Ovary (tissue), 9 donors: Measurements from ENCODE around the gene RORB. TPM values are rescaled to one million over a fixed set of nuclear protein-coding genes. Genes with fewer than 3 reads are reported as not detected.
"Not testable (repeated sequence)": the region's sequence is repeated elsewhere in the genome, so short reads cannot be mapped to it uniquely, and the experiment has no call there.

Experiments used
- DNase-seq, 5 donors: peaks; one replicate each; pipeline ENCODE4 v3.0.0-alpha.2; 2019 to 2020
- H3K27ac ChIP-seq, 2 donors: fragments of 200-600 bp; one replicate each; pipeline versions ENCODE4 v1.5.1 to v1.8.0; 2019 to 2022
- H3K27me3 ChIP-seq: fragments of 200-600 bp; one replicate; pipeline ENCODE4 v1.8.0; 2022
- H3K36me3 ChIP-seq: fragments of 200-600 bp; sonication (generic); one replicate; pipeline ENCODE4 v1.5.1; 2019
- H3K4me1 ChIP-seq: one replicate; pipeline ENCODE4 v1.8.1; 2013; ENCODE audit warnings: mild to moderate bottlenecking, moderate library complexity; ENCODE audit not compliant: insufficient read depth
- H3K4me3 ChIP-seq: fragments of 200-600 bp; sonication (generic); one replicate; pipeline ENCODE4 v1.5.1; 2017
- H3K9me3 ChIP-seq, 2 donors: fragments of 200-600 bp in 1 of 2; sonication (generic) in 1 of 2; one replicate each; pipeline versions ENCODE4 v1.5.1 to v1.8.1; 2013 to 2019; ENCODE audit warnings: mild to moderate bottlenecking in 1 of 2, moderate library complexity in 1 of 2
- CTCF ChIP-seq, 3 donors: fragments of 450-650 bp in 2 of 3; fragments of 200-600 bp in 1 of 3; IDR thresholded peaks; one replicate each; pipeline versions ENCODE4 v1.5.1 to v1.8.0; 2016 to 2022; ENCODE audit warnings: antibody characterized with exemption in 3 of 3, mild to moderate bottlenecking in 1 of 3
- EP300 ChIP-seq: sonication (generic); formaldehyde crosslinking; IDR thresholded peaks from one replicate; pipeline ENCODE4 v1.6.1; 2017; ENCODE audit warnings: antibody characterized with exemption
- POLR2A ChIP-seq: fragments of 450-650 bp; IDR thresholded peaks from one replicate; pipeline ENCODE4 v1.6.1; 2017; ENCODE audit warnings: antibody characterized with exemption, mild to moderate bottlenecking, moderate library complexity
- WGBS, 3 donors: extraction: QIAGEN DNeasy Blood & Tissue Kit in 1 of 3; methylation state at CpG; one replicate each; pipeline versions ENCODE4 v1.1.5 to v1.1.7; 2013 to 2017; 5-methylcytosine and 5-hydroxymethylcytosine counted together
- intact Hi-C, 4 donors: fragments of 100-400 bp; cut with DNase I; formaldehyde crosslinking; loops; one replicate each; pipeline versions ENCODE4 v1.11.0 to v1.15.1; 2022 to 2023
- polyA plus RNA-seq, 2 donors: library from polyadenylated mRNA; stranded (reverse); fragments of 200-250 nt in 1 of 2; fragments of 350-450 nt in 1 of 2; fragmentation: Illumina TruSeq in 1 of 2; extraction: RNeasy Lipid Tissue Mini Kit (QIAGEN cat#74804) in 1 of 2; gene quantifications; one replicate each; pipeline ENCODE4 v1.2.3, GENCODE V29; 2013 to 2014
- total RNA-seq, 7 donors: library from RNA; depleted of rRNA in 2 of 7; stranded (reverse); fragments of >200 nt in 2 of 7; fragmentation: NEBNext Ultra II Directional in 3 of 7; extraction: Animal tissue kit (Norgen Biotek cat#: 25700) in 3 of 7; gene quantifications; one replicate each; pipeline versions ENCODE4 v1.1.0 to v1.2.4, GENCODE V29; 2016 to 2023
- donor health status: DM: no; HTN: no; CAD: no; lungs with moderate emphysema.
- donor health status: DM: no; HTN: no; CAD: no.
- donor health status: Bipolar disorder and iron deficiency.
- donor health status: DM: yes; HTN: yes; CAD: no.
- donor health status: DM: no; HTN: no; CAD: no.
- donor health status: DM: yes; HTN: yes; CAD: no.

Gene RORB
- total and polyA plus RNA-seq, 9 donors = 0.08 to 1.0 (median 0.53) TPM

GRCh38 chr9:74524289-74524688, 27.2 kb downstream of the RORB start:
- Histone ChIP-seq H3K36me3 (no peaks in the 10 kb centered on the region), H3K27ac (no peak overlapping the region), H3K4me1 (no peaks in the 10 kb centered on the region), H3K9me3 (no peaks in the 10 kb centered on the region), H3K4me3 (no peak overlapping the region), H3K27me3 (no peaks in the 10 kb centered on the region)
- 44 to 52% (median 47%) methylated on average over 1 of the region's 1 CpG for WGBS, 3 donors
- DNase-seq = no peak
- intact Hi-C loops = no loop called here
- TF ChIP-seq CTCF (IDR thresholded peaks at IDR 0.05) = no peak
- no peak for TF ChIP-seq POLR2A
- no peak for TF ChIP-seq EP300

- DNase-seq = no peak
- TF ChIP-seq EP300 = no peak
- WGBS, 3 donors = 61 to 69% (median 67%) methylated on average over 2 of the region's 2 CpGs
- H3K36me3 ChIP-seq = no peaks in the 10 kb centered on the region
- no peaks in the 10 kb centered on the region for H3K4me1 ChIP-seq
- no peaks in the 10 kb centered on the region for H3K27me3 ChIP-seq
- intact Hi-C loops = no loop called here
- H3K4me3 ChIP-seq = no peak overlapping the region
- H3K9me3 ChIP-seq = no peaks in the 10 kb centered on the region
- H3K27ac ChIP-seq = no peak overlapping the region
Observed at GRCh38 chr9:74526215-74526614, 29.1 kb downstream of the RORB start.

- Histone ChIP-seq H3K27ac (no peak overlapping the region), H3K9me3 (no peaks in the 10 kb centered on the region), H3K4me1 (no peaks in the 10 kb centered on the region), H3K36me3 (no peaks in the 10 kb centered on the region), H3K4me3 (no peak overlapping the region), H3K27me3 (no peaks in the 10 kb centered on the region)
- WGBS, 3 donors = 62 to 76% (median 68%) methylated on average over 5 of the region's 5 CpGs
- no peak for DNase-seq
- intact Hi-C loops = no loop called here
- TF ChIP-seq CTCF (IDR thresholded peaks at IDR 0.05) (no peak), EP300 (no peak), POLR2A (no peak)
Observed at GRCh38 chr9:74527718-74528117, 30.6 kb downstream of the RORB start.

- intact Hi-C loops = no loop called here
- H3K36me3 ChIP-seq = no peaks in the 10 kb centered on the region
- no peak for DNase-seq
- TF ChIP-seq POLR2A (no peak), EP300 (no peak), CTCF (IDR thresholded peaks at IDR 0.05) (no peak)
- WGBS, 3 donors = 47 to 63% (median 53%) methylated on average over 6 of the region's 6 CpGs
- no peak overlapping the region for H3K27ac ChIP-seq
- H3K4me3 ChIP-seq = no peak overlapping the region
- H3K27me3 ChIP-seq = no peaks in the 10 kb centered on the region
- no peaks in the 10 kb centered on the region for H3K4me1 ChIP-seq
- no peaks in the 10 kb centered on the region for H3K9me3 ChIP-seq
Observed at GRCh38 chr9:74528207-74528606, 31.1 kb downstream of the RORB start.

GRCh38 chr9:74530458-74530857, 33.3 kb downstream of the RORB start:
- DNase-seq, H3K27me3 ChIP-seq, H3K4me3 ChIP-seq, H3K27ac ChIP-seq, intact Hi-C loops, H3K4me1 ChIP-seq, H3K36me3 ChIP-seq, H3K9me3 ChIP-seq: not testable (repeated sequence)
- 73 to 78% (median 74%) methylated on average over 8 of the region's 8 CpGs for WGBS, 3 donors

- no peaks in the 10 kb centered on the region for H3K4me1 ChIP-seq
- no peaks in the 10 kb centered on the region for H3K9me3 ChIP-seq
- no peak overlapping the region for H3K4me3 ChIP-seq
- 72 to 78% (median 77%) methylated on average over 1 of the region's 1 CpG for WGBS, 3 donors
- no peak overlapping the region for H3K27ac ChIP-seq
- no peaks in the 10 kb centered on the region for H3K36me3 ChIP-seq
- DNase-seq = no peak
- H3K27me3 ChIP-seq = no peaks in the 10 kb centered on the region
- intact Hi-C loops = no loop called here
- TF ChIP-seq POLR2A (no peak), EP300 (no peak), CTCF (IDR thresholded peaks at IDR 0.05) (no peak)
Observed at GRCh38 chr9:74533253-74533652, 36.1 kb downstream of the RORB start.
